CD14-positive monocyte (primary cell): Measurements from ENCODE around the gene DLX4. TPM values are rescaled to one million over a fixed set of nuclear protein-coding genes. Genes with fewer than 3 reads are reported as not detected.

Source experiments
- DNase-seq, 3 donors: peaks; one replicate each; pipeline ENCODE4 v3.0.0-alpha.2; 2011 to 2022
- H2AFZ ChIP-seq: 2 replicates; pipeline ENCODE4 v1.6.0; 2012; ENCODE audit warnings: mild to moderate bottlenecking, low read depth, low read length, inconsistent platforms; ENCODE audit not compliant: insufficient read depth, poor library complexity, severe bottlenecking
- H3K27ac ChIP-seq, 2 donors: 1 replicate in 1 of 2; 2 replicates in 1 of 2; pipeline ENCODE4 v1.5.1; 2012 to 2013; ENCODE audit warnings: low read length in 2 of 2, control low read depth in 1 of 2, inconsistent platforms in 1 of 2, low read depth in 1 of 2, mild to moderate bottlenecking in 1 of 2
- H3K27me3 ChIP-seq, 2 donors: one replicate each; pipeline versions ENCODE4 v1.6.0 to v1.6.1; 2011 to 2013; ENCODE audit warnings: low read length in 2 of 2; ENCODE audit not compliant: control insufficient read depth in 2 of 2, insufficient read depth in 2 of 2
- H3K36me3 ChIP-seq, 2 donors: replicated peaks in 1 of 2; 1 replicate in 1 of 2; 2 replicates in 1 of 2; pipeline versions ENCODE4 v1.5.1 to v1.6.1; 2012 to 2013; ENCODE audit warnings: low read length in 2 of 2, control low read depth in 1 of 2, inconsistent platforms in 1 of 2, mild to moderate bottlenecking in 1 of 2; ENCODE audit not compliant: insufficient read depth in 2 of 2, control insufficient read depth in 1 of 2
- H3K4me1 ChIP-seq, 2 donors: 1 replicate in 1 of 2; 2 replicates in 1 of 2; pipeline versions ENCODE4 v1.5.1 to v1.6.1; 2012 to 2013; ENCODE audit warnings: low read length in 2 of 2, control low read depth in 1 of 2, inconsistent platforms in 1 of 2, mild to moderate bottlenecking in 1 of 2, moderate library complexity in 1 of 2; ENCODE audit not compliant: insufficient read depth in 2 of 2, control insufficient read depth in 1 of 2
- H3K4me2 ChIP-seq: replicated peaks from 2 replicates; pipeline ENCODE3; 2012; ENCODE audit warnings: low read length, moderate library complexity, mild to moderate bottlenecking; ENCODE audit not compliant: poor library complexity, severe bottlenecking; ENCODE audit errors: extremely low read depth
- H3K4me3 ChIP-seq, 3 experiments: fragments of 200-600 bp in 1 of 3; sonication (generic) in 1 of 3; replicated peaks in 1 of 3; 1 replicate in 2 of 3; 2 replicates in 1 of 3; pipeline ENCODE4 v1.5.1; 2011 to 2013; ENCODE audit warnings: low read length in 3 of 3, mild to moderate bottlenecking in 3 of 3, control low read depth in 2 of 3, low read depth in 2 of 3, inconsistent platforms in 1 of 3, moderate library complexity in 1 of 3
- H3K79me2 ChIP-seq: 2 replicates; pipeline ENCODE4 v1.6.0; 2012; ENCODE audit warnings: mild to moderate bottlenecking, control low read depth, inconsistent platforms, low read length, moderate library complexity; ENCODE audit not compliant: insufficient read depth
- H3K9ac ChIP-seq: 2 replicates; pipeline ENCODE4 v1.6.0; 2017; ENCODE audit warnings: low read length, mild to moderate bottlenecking; ENCODE audit not compliant: insufficient read depth, poor library complexity, severe bottlenecking
- H3K9me3 ChIP-seq, 2 donors: replicated peaks in 1 of 2; 1 replicate in 1 of 2; 2 replicates in 1 of 2; pipeline versions ENCODE4 v1.5.1 to v1.6.1; 2012 to 2013; ENCODE audit warnings: low read length in 2 of 2, control low read depth in 1 of 2; ENCODE audit not compliant: control insufficient read depth in 1 of 2, insufficient read depth in 1 of 2
- H4K20me1 ChIP-seq: 2 replicates; pipeline ENCODE4 v1.6.0; 2012; ENCODE audit warnings: mild to moderate bottlenecking, low read length, control low read depth, moderate library complexity; ENCODE audit not compliant: insufficient read depth
- H3K27ac Mint-ChIP-seq, 7 donors: one replicate each; pipeline ENCODE4 v1.8.0; 2020; ENCODE audit warnings: mild to moderate bottlenecking in 7 of 7, mixed read lengths in 7 of 7, moderate library complexity in 6 of 7, inconsistent platforms in 2 of 7
- H3K27me3 Mint-ChIP-seq, 3 donors: one replicate each; pipeline ENCODE4 v1.8.0; 2021 to 2022; ENCODE audit warnings: low read depth in 3 of 3, mild to moderate bottlenecking in 3 of 3, mixed read lengths in 3 of 3, moderate library complexity in 3 of 3, inconsistent platforms in 1 of 3
- H3K36me3 Mint-ChIP-seq, 2 donors: one replicate each; pipeline ENCODE4 v1.8.0; 2020; ENCODE audit warnings: mixed read lengths in 2 of 2, inconsistent platforms in 1 of 2, mild to moderate bottlenecking in 1 of 2
- H3K4me1 Mint-ChIP-seq: one replicate; pipeline ENCODE4 v1.8.0; 2020; ENCODE audit warnings: mild to moderate bottlenecking, mixed read lengths
- H3K4me3 Mint-ChIP-seq, 2 donors: one replicate each; pipeline ENCODE4 v1.8.0; 2020; ENCODE audit warnings: mild to moderate bottlenecking in 2 of 2, mixed read lengths in 2 of 2, moderate library complexity in 1 of 2
- H3K9me3 Mint-ChIP-seq, 7 donors: one replicate each; pipeline ENCODE4 v1.8.0; 2020 to 2022; ENCODE audit warnings: mixed read lengths in 7 of 7, mild to moderate bottlenecking in 6 of 7, moderate library complexity in 6 of 7, inconsistent platforms in 2 of 7
- CTCF ChIP-seq: fragments of 200-600 bp; IDR thresholded peaks from one replicate; pipeline ENCODE4 v1.8.0; 2022; ENCODE audit warnings: antibody characterized with exemption, mild to moderate bottlenecking
- WGBS: methylation state at CpG from one replicate; pipeline ENCODE4 v1.1.5; 2013; ENCODE audit warnings: missing lambda C conversion rate; ENCODE audit not compliant: insufficient coverage; 5-methylcytosine and 5-hydroxymethylcytosine counted together
- intact Hi-C, 2 donors: fragments of 100-400 bp; cut with micrococcal nuclease; formaldehyde crosslinking; loops; one replicate each; pipeline versions ENCODE4 v1.15.0 to v1.15.1; 2023
- polyA plus RNA-seq, 3 donors: library from polyadenylated mRNA; depleted of rRNA in 1 of 3; unstranded in 2 of 3; stranded (reverse) in 1 of 3; fragments of 300-500 nt in 2 of 3; fragments of >200 nt in 1 of 3; fragmentation: Illumina TruSeq in 2 of 3; gene quantifications; 1 replicate in 2 of 3; 2 replicates in 1 of 3; pipeline ENCODE4 v1.2.3, GENCODE V29; 2012 to 2021

The DLX4 gene
- polyA plus RNA-seq, 3 donors, result 0.20 to 3.5 TPM; not detected in 1

GRCh38 chr17:49972486-49973270 is 3.7 kb downstream of the DLX4 start:
- no peak for DNase-seq
- H3K4me3 Mint-ChIP-seq, result peak overlapping the region in 1 of 2 donors; percentile 84
- H3K4me3 ChIP-seq, result no peak overlapping the region
- H3K27ac Mint-ChIP-seq, result no peak overlapping the region
- no peaks in the 10 kb centered on the region for H4K20me1 ChIP-seq
- peaks cover 34 to 36% of the 10 kb centered on the region in 2 donors for H3K4me1 ChIP-seq
- intact Hi-C loops, result no loop called here
- no peak for TF ChIP-seq CTCF
- H3K27me3 ChIP-seq, result peaks cover 58 to 88% of the 10 kb centered on the region in 2 donors
- H3K36me3 ChIP-seq, result no peaks in the 10 kb centered on the region
- peaks cover 77 to 93% (median 82%) of the 10 kb centered on the region in 3 donors for H3K27me3 Mint-ChIP-seq
- peaks cover 14% of the 10 kb centered on the region in 2 donors for H3K36me3 Mint-ChIP-seq
- H2AFZ ChIP-seq, result no peak overlapping the region
- H3K9ac ChIP-seq, result no peak overlapping the region
- 7% methylated on average over 55 of the region's 57 CpGs for WGBS
- peaks cover 0 to 31% of the 10 kb centered on the region in 2 donors for H3K9me3 ChIP-seq
- peaks cover 44% of the 10 kb centered on the region for H3K4me1 Mint-ChIP-seq
- H3K79me2 ChIP-seq, result no peaks in the 10 kb centered on the region
- peak overlapping the region; percentile 4 for H3K4me2 ChIP-seq
- H3K9me3 Mint-ChIP-seq, result peaks cover 0 to 33% (median 8%) of the 10 kb centered on the region in 7 donors
- H3K27ac ChIP-seq, result no peak overlapping the region

- 56% methylated on average over 1 of the region's 2 CpGs for WGBS
- Histone ChIP-seq H3K4me3 (no peak overlapping the region), H3K27me3 (peaks cover 58 to 88% of the 10 kb centered on the region in 2 donors), H4K20me1 (no peaks in the 10 kb centered on the region), H3K27ac (no peak overlapping the region), H3K36me3 (no peaks in the 10 kb centered on the region), H3K9me3 (peaks cover 0 to 31% of the 10 kb centered on the region in 2 donors), H3K79me2 (no peaks in the 10 kb centered on the region), H3K4me1 (peaks cover 33 to 35% of the 10 kb centered on the region in 2 donors), H3K9ac (no peak overlapping the region), H2AFZ (no peak overlapping the region), H3K4me2 (no peak overlapping the region)
- H3K36me3 Mint-ChIP-seq, result peaks cover 14% of the 10 kb centered on the region in 2 donors
- no peak for TF ChIP-seq CTCF
- no peak for DNase-seq
- peaks cover 44% of the 10 kb centered on the region for H3K4me1 Mint-ChIP-seq
- H3K9me3 Mint-ChIP-seq, result peaks cover 0 to 33% (median 8%) of the 10 kb centered on the region in 7 donors
- peak overlapping the region in 1 of 2 donors; percentile 84 for H3K4me3 Mint-ChIP-seq
- intact Hi-C loops, result no loop called here
- peaks cover 80 to 95% (median 84%) of the 10 kb centered on the region in 3 donors for H3K27me3 Mint-ChIP-seq
- H3K27ac Mint-ChIP-seq, result no peak overlapping the region
Observed at GRCh38 chr17:49973271-49973615, 4.3 kb downstream of the DLX4 start.
